Left lobe of liver (tissue), 2 donors: Measurements from ENCODE around the gene PPRC1. TPM values are rescaled to one million over a fixed set of nuclear protein-coding genes. Genes with fewer than 3 reads are reported as not detected.

ENCODE experiments used
- ATAC-seq: fragments of 200-7000 bp; cut with Tn5 transposase; one replicate; pipeline ENCODE4 v1.9.1; 2020; ENCODE audit warnings: mild to moderate bottlenecking, moderate library complexity
- DNase-seq: peaks from one replicate; pipeline ENCODE4 v3.0.0-alpha.2; 2020; ENCODE audit warnings: low spot score
- total RNA-seq: library from RNA; stranded (reverse); gene quantifications from one replicate; pipeline ENCODE4 v1.2.1, GENCODE V29; 2021
- donor health status: DM: no; HTN: no; CAD: no; lungs with moderate emphysema.
- donor health status: DM: no; HTN: yes; CAD: no.

PPRC1 gene
- total RNA-seq, 1 donor from 2014 or later: 6.9 TPM

GRCh38 chr10:102118867-102119266, 14.0 kb upstream of the PPRC1 start:
- DNase-seq: no peak
- no peak for ATAC-seq

- peak; percentile 30 for ATAC-seq
- DNase-seq: peak; percentile 65
Observed at GRCh38 chr10:102119417-102120141, 13.3 kb upstream of the PPRC1 start.

- ATAC-seq: peak; percentile 82
- peak; percentile 84 for DNase-seq
Observed at GRCh38 chr10:102120142-102120990, 12.5 kb upstream of the PPRC1 start, which contains the start of gene LDB1. TSS of gene LDB1 (minus strand) at chr10:102120368. CDS start at chr10:102120110, 258 bp downstream.

GRCh38 chr10:102120991-102121738, 11.7 kb upstream of the PPRC1 start:
- ATAC-seq: no peak
- no peak for DNase-seq

GRCh38 chr10:102121739-102122372, 11.0 kb upstream of the PPRC1 start:
- no peak for DNase-seq

GRCh38 chr10:102122450-102122849, 10.4 kb upstream of the PPRC1 start:
- DNase-seq: no peak
- ATAC-seq: no peak

More at GRCh38 chr10:102121739-102122372, 11.0 kb upstream of the PPRC1 start:
- no peak for ATAC-seq

- DNase-seq (no peak), ATAC-seq (no peak)
Observed at GRCh38 chr10:102123223-102123622, 9.6 kb upstream of the PPRC1 start.

GRCh38 chr10:102131286-102132170, 1.3 kb upstream of the PPRC1 start:
- DNase-seq: no peak

GRCh38 chr10:102132193-102132562, 662 bp upstream of the PPRC1 start:
- DNase-seq (no peak), ATAC-seq (peak; percentile 1)

More at GRCh38 chr10:102131286-102132170, 1.3 kb upstream of the PPRC1 start:
- no peak for ATAC-seq

- DNase-seq (peak; percentile 67), ATAC-seq (peak; percentile 29)
Observed at GRCh38 chr10:102133373-102134195, 744 bp downstream of the PPRC1 start.

- ATAC-seq: no peak
Observed at GRCh38 chr10:102134416-102134815, 1.6 kb downstream of the PPRC1 start.

GRCh38 chr10:102135956-102136526, 3.2 kb downstream of the PPRC1 start:
- DNase-seq: no peak
- no peak for ATAC-seq

More at GRCh38 chr10:102134416-102134815, 1.6 kb downstream of the PPRC1 start:
- DNase-seq: no peak

- no peak for ATAC-seq
- no peak for DNase-seq
Observed at GRCh38 chr10:102139281-102140110, 6.7 kb downstream of the PPRC1 start.

- peak; percentile 10 for ATAC-seq
Observed at GRCh38 chr10:102140218-102140617, 7.4 kb downstream of the PPRC1 start.

GRCh38 chr10:102140913-102141540, 8.2 kb downstream of the PPRC1 start:
- DNase-seq: no peak
- ATAC-seq: no peak

More at GRCh38 chr10:102140218-102140617, 7.4 kb downstream of the PPRC1 start:
- DNase-seq: no peak

GRCh38 chr10:102141583-102142107, 8.8 kb downstream of the PPRC1 start:
- no peak for ATAC-seq
- no peak for DNase-seq

- DNase-seq (no peak), ATAC-seq (no peak)
Observed at GRCh38 chr10:102146971-102147428, 14.2 kb downstream of the PPRC1 start.
